ENCODE measurements around the gene PCSK6.

Gene PCSK6

GRCh38 chr15:101479851-101480612 lies 9.5 kb downstream of the PCSK6 start:
- TF ChIP-seq CTCF (IDR thresholded peaks at IDR 0.05; ENCODE audit: extremely low read depth, insufficient read depth, missing control alignments) = no peak
- in situ Hi-C loops (cut with MboI; ENCODE audit: low pct_unique_long_range_greater_than_20kb, low sequenced_read_pairs, unreplicated experiment) = no loop called here
- no peak for DNase-seq (ENCODE audit: low spot score)

GRCh38 chr15:101479342-101479845 lies 10.1 kb downstream of the PCSK6 start:
- no peak for DNase-seq (ENCODE audit: low spot score)
- in situ Hi-C loops (cut with MboI; ENCODE audit: low pct_unique_long_range_greater_than_20kb, low sequenced_read_pairs, unreplicated experiment) = no loop called here
- no peak for TF ChIP-seq CTCF (IDR thresholded peaks at IDR 0.05; ENCODE audit: extremely low read depth, insufficient read depth, missing control alignments)

GRCh38 chr15:101478701-101479341 lies 10.7 kb downstream of the PCSK6 start:
- no peak for DNase-seq (ENCODE audit: low spot score)
- in situ Hi-C loops (cut with MboI; ENCODE audit: low pct_unique_long_range_greater_than_20kb, low sequenced_read_pairs, unreplicated experiment) = no loop called here

GRCh38 chr15:101477851-101478362 lies 11.6 kb downstream of the PCSK6 start:
- TF ChIP-seq CTCF (IDR thresholded peaks at IDR 0.05; ENCODE audit: extremely low read depth, insufficient read depth, missing control alignments) = no peak
- in situ Hi-C loops (cut with MboI; ENCODE audit: low pct_unique_long_range_greater_than_20kb, low sequenced_read_pairs, unreplicated experiment) = no loop called here
- DNase-seq (ENCODE audit: low spot score) = no peak

More at GRCh38 chr15:101478701-101479341, 10.7 kb downstream of the PCSK6 start:
- no peak for TF ChIP-seq CTCF (IDR thresholded peaks at IDR 0.05; ENCODE audit: extremely low read depth, insufficient read depth, missing control alignments)

- no peak for DNase-seq (ENCODE audit: low spot score)
- no peak for TF ChIP-seq CTCF (IDR thresholded peaks at IDR 0.05; ENCODE audit: extremely low read depth, insufficient read depth, missing control alignments)
- in situ Hi-C loops (cut with MboI; ENCODE audit: low pct_unique_long_range_greater_than_20kb, low sequenced_read_pairs, unreplicated experiment) = no loop called here
Measured at GRCh38 chr15:101476756-101477155, 12.8 kb downstream of the PCSK6 start.

- no peak for DNase-seq (ENCODE audit: low spot score)
- no peak for TF ChIP-seq CTCF (IDR thresholded peaks at IDR 0.05; ENCODE audit: extremely low read depth, insufficient read depth, missing control alignments)
- in situ Hi-C loops (cut with MboI; ENCODE audit: low pct_unique_long_range_greater_than_20kb, low sequenced_read_pairs, unreplicated experiment) = no loop called here
Measured at GRCh38 chr15:101474983-101475382, 14.5 kb downstream of the PCSK6 start.

Measured in GM13977 (cell line).